Anterior cingulate cortex (tissue), 58 donors: Measurements from ENCODE around the gene LIPE.

Experiments used
- DNase-seq, 58 donors: peaks; one replicate each; lab custom pipeline; 2025; lab: John Stamatoyannopoulos, UW

The LIPE gene

GRCh38 chr19:42389899-42390298 lies 37.3 kb downstream of the LIPE start, which contains the start of gene CNFN:
TSS of gene CNFN (minus strand) at chr19:42390297. CDS start at chr19:42389037, 1,260 bp downstream.
- no peak for DNase-seq

- no peak for DNase-seq
Observed at GRCh38 chr19:42388851-42389489, 38.2 kb downstream of the LIPE start.

- peak in 17 of 58 donors; percentile 5 to 51 (median 20) for DNase-seq
Observed at GRCh38 chr19:42386974-42387707, 40.0 kb downstream of the LIPE start.

- DNase-seq = no peak
Observed at GRCh38 chr19:42380155-42380554, 47.0 kb downstream of the LIPE start.

- DNase-seq = no peak
Observed at GRCh38 chr19:42378225-42379215, 48.7 kb downstream of the LIPE start.

- DNase-seq = no peak
Observed at GRCh38 chr19:42376177-42376555, 51.0 kb downstream of the LIPE start.

GRCh38 chr19:42375415-42376176 lies 51.6 kb downstream of the LIPE start:
- DNase-seq = no peak

GRCh38 chr19:42374826-42375376 lies 52.3 kb downstream of the LIPE start:
- no peak for DNase-seq

- no peak for DNase-seq
Observed at GRCh38 chr19:42370626-42371175, 56.5 kb downstream of the LIPE start.

GRCh38 chr19:42370068-42370520 lies 57.1 kb downstream of the LIPE start:
- DNase-seq = no peak

GRCh38 chr19:42369433-42370067 lies 57.6 kb downstream of the LIPE start:
- DNase-seq = no peak

GRCh38 chr19:42368765-42369164 lies 58.4 kb downstream of the LIPE start:
- no peak for DNase-seq

GRCh38 chr19:42368360-42368759 lies 58.8 kb downstream of the LIPE start:
- no peak for DNase-seq

- DNase-seq = no peak
Observed at GRCh38 chr19:42367929-42368328, 59.3 kb downstream of the LIPE start.

- peak in 3 of 58 donors; percentile 7 to 36 (median 9) for DNase-seq
Observed at GRCh38 chr19:42366673-42367072, 60.5 kb downstream of the LIPE start.

GRCh38 chr19:42363614-42364346 lies 63.4 kb downstream of the LIPE start:
- peak in 2 of 58 donors; percentile 17 to 19 for DNase-seq

- DNase-seq = no peak
Observed at GRCh38 chr19:42362891-42363440, 64.2 kb downstream of the LIPE start.

GRCh38 chr19:42362342-42362741 lies 64.8 kb downstream of the LIPE start:
- DNase-seq = no peak
